CD14-positive monocyte (primary cell): ENCODE data around the gene KRT17. TPM values are rescaled to one million over a fixed set of nuclear protein-coding genes. Genes with fewer than 3 reads are reported as not detected.

ENCODE experiments used
- DNase-seq, 3 donors: peaks; one replicate each; pipeline ENCODE4 v3.0.0-alpha.2; 2011 to 2022
- H2AFZ ChIP-seq: 2 replicates; pipeline ENCODE4 v1.6.0; 2012; ENCODE audit warnings: mild to moderate bottlenecking, low read depth, low read length, inconsistent platforms; ENCODE audit not compliant: insufficient read depth, poor library complexity, severe bottlenecking
- H3K27ac ChIP-seq, 2 donors: 1 replicate in 1 of 2; 2 replicates in 1 of 2; pipeline ENCODE4 v1.5.1; 2012 to 2013; ENCODE audit warnings: low read length in 2 of 2, control low read depth in 1 of 2, inconsistent platforms in 1 of 2, low read depth in 1 of 2, mild to moderate bottlenecking in 1 of 2
- H3K27me3 ChIP-seq, 2 donors: one replicate each; pipeline versions ENCODE4 v1.6.0 to v1.6.1; 2011 to 2013; ENCODE audit warnings: low read length in 2 of 2; ENCODE audit not compliant: control insufficient read depth in 2 of 2, insufficient read depth in 2 of 2
- H3K36me3 ChIP-seq, 2 donors: replicated peaks in 1 of 2; 1 replicate in 1 of 2; 2 replicates in 1 of 2; pipeline versions ENCODE4 v1.5.1 to v1.6.1; 2012 to 2013; ENCODE audit warnings: low read length in 2 of 2, control low read depth in 1 of 2, inconsistent platforms in 1 of 2, mild to moderate bottlenecking in 1 of 2; ENCODE audit not compliant: insufficient read depth in 2 of 2, control insufficient read depth in 1 of 2
- H3K4me1 ChIP-seq, 2 donors: 1 replicate in 1 of 2; 2 replicates in 1 of 2; pipeline versions ENCODE4 v1.5.1 to v1.6.1; 2012 to 2013; ENCODE audit warnings: low read length in 2 of 2, control low read depth in 1 of 2, inconsistent platforms in 1 of 2, mild to moderate bottlenecking in 1 of 2, moderate library complexity in 1 of 2; ENCODE audit not compliant: insufficient read depth in 2 of 2, control insufficient read depth in 1 of 2
- H3K4me2 ChIP-seq: replicated peaks from 2 replicates; pipeline ENCODE3; 2012; ENCODE audit warnings: low read length, moderate library complexity, mild to moderate bottlenecking; ENCODE audit not compliant: poor library complexity, severe bottlenecking; ENCODE audit errors: extremely low read depth
- H3K4me3 ChIP-seq, 3 experiments: fragments of 200-600 bp in 1 of 3; sonication (generic) in 1 of 3; replicated peaks in 1 of 3; 1 replicate in 2 of 3; 2 replicates in 1 of 3; pipeline ENCODE4 v1.5.1; 2011 to 2013; ENCODE audit warnings: low read length in 3 of 3, mild to moderate bottlenecking in 3 of 3, control low read depth in 2 of 3, low read depth in 2 of 3, inconsistent platforms in 1 of 3, moderate library complexity in 1 of 3
- H3K79me2 ChIP-seq: 2 replicates; pipeline ENCODE4 v1.6.0; 2012; ENCODE audit warnings: mild to moderate bottlenecking, control low read depth, inconsistent platforms, low read length, moderate library complexity; ENCODE audit not compliant: insufficient read depth
- H3K9ac ChIP-seq: 2 replicates; pipeline ENCODE4 v1.6.0; 2017; ENCODE audit warnings: low read length, mild to moderate bottlenecking; ENCODE audit not compliant: insufficient read depth, poor library complexity, severe bottlenecking
- H3K9me3 ChIP-seq, 2 donors: replicated peaks in 1 of 2; 1 replicate in 1 of 2; 2 replicates in 1 of 2; pipeline versions ENCODE4 v1.5.1 to v1.6.1; 2012 to 2013; ENCODE audit warnings: low read length in 2 of 2, control low read depth in 1 of 2; ENCODE audit not compliant: control insufficient read depth in 1 of 2, insufficient read depth in 1 of 2
- H4K20me1 ChIP-seq: 2 replicates; pipeline ENCODE4 v1.6.0; 2012; ENCODE audit warnings: mild to moderate bottlenecking, low read length, control low read depth, moderate library complexity; ENCODE audit not compliant: insufficient read depth
- H3K27ac Mint-ChIP-seq, 7 donors: one replicate each; pipeline ENCODE4 v1.8.0; 2020; ENCODE audit warnings: mild to moderate bottlenecking in 7 of 7, mixed read lengths in 7 of 7, moderate library complexity in 6 of 7, inconsistent platforms in 2 of 7
- H3K27me3 Mint-ChIP-seq, 3 donors: one replicate each; pipeline ENCODE4 v1.8.0; 2021 to 2022; ENCODE audit warnings: low read depth in 3 of 3, mild to moderate bottlenecking in 3 of 3, mixed read lengths in 3 of 3, moderate library complexity in 3 of 3, inconsistent platforms in 1 of 3
- H3K36me3 Mint-ChIP-seq, 2 donors: one replicate each; pipeline ENCODE4 v1.8.0; 2020; ENCODE audit warnings: mixed read lengths in 2 of 2, inconsistent platforms in 1 of 2, mild to moderate bottlenecking in 1 of 2
- H3K4me1 Mint-ChIP-seq: one replicate; pipeline ENCODE4 v1.8.0; 2020; ENCODE audit warnings: mild to moderate bottlenecking, mixed read lengths
- H3K4me3 Mint-ChIP-seq, 2 donors: one replicate each; pipeline ENCODE4 v1.8.0; 2020; ENCODE audit warnings: mild to moderate bottlenecking in 2 of 2, mixed read lengths in 2 of 2, moderate library complexity in 1 of 2
- H3K9me3 Mint-ChIP-seq, 7 donors: one replicate each; pipeline ENCODE4 v1.8.0; 2020 to 2022; ENCODE audit warnings: mixed read lengths in 7 of 7, mild to moderate bottlenecking in 6 of 7, moderate library complexity in 6 of 7, inconsistent platforms in 2 of 7
- CTCF ChIP-seq: fragments of 200-600 bp; IDR thresholded peaks from one replicate; pipeline ENCODE4 v1.8.0; 2022; ENCODE audit warnings: antibody characterized with exemption, mild to moderate bottlenecking
- WGBS: methylation state at CpG from one replicate; pipeline ENCODE4 v1.1.5; 2013; ENCODE audit warnings: missing lambda C conversion rate; ENCODE audit not compliant: insufficient coverage; 5-methylcytosine and 5-hydroxymethylcytosine counted together
- intact Hi-C, 2 donors: fragments of 100-400 bp; cut with micrococcal nuclease; formaldehyde crosslinking; loops; one replicate each; pipeline versions ENCODE4 v1.15.0 to v1.15.1; 2023
- polyA plus RNA-seq, 3 donors: library from polyadenylated mRNA; depleted of rRNA in 1 of 3; unstranded in 2 of 3; stranded (reverse) in 1 of 3; fragments of 300-500 nt in 2 of 3; fragments of >200 nt in 1 of 3; fragmentation: Illumina TruSeq in 2 of 3; gene quantifications; 1 replicate in 2 of 3; 2 replicates in 1 of 3; pipeline ENCODE4 v1.2.3, GENCODE V29; 2012 to 2021

The KRT17 gene
- polyA plus RNA-seq, 3 donors: 0.49 TPM; not detected in 2

GRCh38 chr17:41664587-41665565 is 40.5 kb upstream of the KRT17 start:
- WGBS: 82% methylated on average over 4 of the region's 15 CpGs
- peaks cover 32% of the 10 kb centered on the region for H3K4me1 Mint-ChIP-seq
- no peak overlapping the region for H3K27ac Mint-ChIP-seq
- no peaks in the 10 kb centered on the region for H3K9me3 ChIP-seq
- peak overlapping the region; percentile 96 for H2AFZ ChIP-seq
- H3K36me3 ChIP-seq: no peaks in the 10 kb centered on the region
- no peaks in the 10 kb centered on the region for H3K36me3 Mint-ChIP-seq
- H3K9ac ChIP-seq: peak overlapping the region; percentile 56
- H4K20me1 ChIP-seq: no peaks in the 10 kb centered on the region
- peaks cover 17 to 18% (median 18%) of the 10 kb centered on the region in 3 donors for H3K27me3 Mint-ChIP-seq
- peaks cover 33 to 36% of the 10 kb centered on the region in 2 donors for H3K4me1 ChIP-seq
- H3K4me3 Mint-ChIP-seq: peak overlapping the region in 1 of 2 donors; percentile 93
- H3K27me3 ChIP-seq: no peaks in the 10 kb centered on the region
- H3K79me2 ChIP-seq: no peaks in the 10 kb centered on the region
- peak overlapping the region in 2 of 3 experiments; percentile 45 to 73 for H3K4me3 ChIP-seq
- H3K4me2 ChIP-seq: peak overlapping the region; percentile 87
- no peak for TF ChIP-seq CTCF
- peaks cover 0 to 2% (median 0%) of the 10 kb centered on the region in 7 donors for H3K9me3 Mint-ChIP-seq
- H3K27ac ChIP-seq: no peak overlapping the region
- intact Hi-C loops: loop anchor here (5.0 to 10.0 kb wide), 5 partner anchors 118 to 848 kb away; no protein-coding TSS in a partner anchor
- DNase-seq: no peak

- TF ChIP-seq CTCF: no peak
- Histone ChIP-seq H3K4me2 (no peak overlapping the region), H3K9ac (no peak overlapping the region), H3K79me2 (no peaks in the 10 kb centered on the region), H3K36me3 (no peaks in the 10 kb centered on the region), H3K9me3 (no peaks in the 10 kb centered on the region), H3K4me3 (no peak overlapping the region), H4K20me1 (no peaks in the 10 kb centered on the region), H3K27me3 (no peaks in the 10 kb centered on the region), H3K27ac (no peak overlapping the region), H3K4me1 (peaks cover 33 to 36% of the 10 kb centered on the region in 2 donors), H2AFZ (no peak overlapping the region)
- intact Hi-C loops: loop anchor here (5.0 to 10.0 kb wide), 4 partner anchors 117 to 759 kb away; no protein-coding TSS in a partner anchor
- no peaks in the 10 kb centered on the region for H3K36me3 Mint-ChIP-seq
- no peak overlapping the region for H3K27ac Mint-ChIP-seq
- peaks cover 17 to 19% (median 17%) of the 10 kb centered on the region in 3 donors for H3K27me3 Mint-ChIP-seq
- no CpG with 5 or more reads among the region's 2 CpGs for whole genome bisulfite sequencing
- no peak overlapping the region for H3K4me3 Mint-ChIP-seq
- no peak for DNase-seq
- peaks cover 0 to 2% (median 0%) of the 10 kb centered on the region in 7 donors for H3K9me3 Mint-ChIP-seq
- peaks cover 32% of the 10 kb centered on the region for H3K4me1 Mint-ChIP-seq
Observed at GRCh38 chr17:41664172-41664457, 39.7 kb upstream of the KRT17 start.
